Subcutaneous abdominal adipose tissue (tissue), 5 donors: ENCODE results near the gene EXPH5.
A peak's percentile ranks its signal among the peaks of the same experiment; 100 is the strongest.

Source experiments
- H3K27ac ChIP-seq: one replicate; pipeline ENCODE4 v1.7.0; 2013; ENCODE audit warnings: low read depth, mild to moderate bottlenecking, inconsistent platforms, low read length, moderate library complexity
- H3K27me3 ChIP-seq, 5 donors: one replicate each; pipeline ENCODE4 v1.7.0; 2013; ENCODE audit warnings: low read length in 5 of 5, inconsistent platforms in 1 of 5; ENCODE audit not compliant: control insufficient read depth in 5 of 5, insufficient read depth in 4 of 5
- H3K36me3 ChIP-seq, 5 donors: one replicate each; pipeline ENCODE4 v1.7.0; 2013; ENCODE audit warnings: low read length in 5 of 5; ENCODE audit not compliant: control insufficient read depth in 5 of 5, insufficient read depth in 5 of 5
- H3K4me1 ChIP-seq, 5 donors: one replicate each; pipeline ENCODE4 v1.7.0; 2013; ENCODE audit warnings: low read length in 5 of 5, mild to moderate bottlenecking in 3 of 5, moderate library complexity in 1 of 5; ENCODE audit not compliant: control insufficient read depth in 5 of 5, insufficient read depth in 5 of 5
- H3K4me3 ChIP-seq, 5 donors: one replicate each; pipeline ENCODE4 v1.7.0; 2013; ENCODE audit warnings: low read length in 5 of 5, low read depth in 1 of 5
- H3K9ac ChIP-seq, 5 donors: one replicate each; pipeline ENCODE4 v1.7.0; 2013; ENCODE audit warnings: low read length in 5 of 5, mild to moderate bottlenecking in 4 of 5, moderate library complexity in 3 of 5
- H3K9me3 ChIP-seq, 5 donors: one replicate each; pipeline ENCODE4 v1.7.0; 2013; ENCODE audit warnings: low read length in 5 of 5; ENCODE audit not compliant: control insufficient read depth in 5 of 5
- donor health status: healthy.
- donor health status: healthy.
- donor health status: healthy.
- donor health status: healthy.
- donor health status: healthy.

EXPH5 gene

DNA sequence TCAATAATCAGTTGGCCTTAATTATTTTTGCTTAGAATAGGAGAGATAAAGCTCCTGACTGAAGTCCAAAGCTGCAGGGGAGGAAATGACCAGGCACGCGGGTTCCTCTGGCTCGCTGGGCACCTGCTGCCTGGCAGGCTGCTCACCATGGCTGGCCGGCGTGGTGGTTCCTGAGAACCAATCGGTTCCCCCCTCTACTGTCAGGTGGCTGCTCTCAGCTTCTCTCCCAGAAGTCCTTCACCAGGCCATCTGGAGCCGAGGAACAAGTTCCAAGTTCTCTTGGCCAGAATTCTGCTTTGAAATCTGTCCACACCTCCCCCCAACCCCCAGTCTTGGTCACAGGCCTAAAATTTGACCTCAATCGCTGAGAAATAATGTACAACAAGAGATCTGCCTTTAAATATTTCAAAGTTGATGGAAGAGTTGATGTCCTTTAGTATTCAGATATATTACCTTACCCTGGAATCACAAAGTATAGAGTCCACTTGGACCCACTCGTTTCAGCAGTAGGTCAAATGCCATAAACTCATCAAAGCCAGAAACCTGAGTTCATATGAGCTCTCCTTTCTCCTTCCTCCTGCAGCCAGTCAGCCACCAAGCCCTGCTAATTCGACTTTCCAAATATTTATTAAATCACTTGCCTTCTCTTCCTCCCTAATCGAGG lies 25.2 kb downstream of the EXPH5 start:
- peaks cover 0 to 3% (median 0%) of the 10 kb centered on the region in 5 donors for H3K4me1 ChIP-seq
- H3K27ac ChIP-seq, result no peak overlapping the region
- H3K9me3 ChIP-seq, result no peaks in the 10 kb centered on the region
- H3K27me3 ChIP-seq, result no peaks in the 10 kb centered on the region
- no peaks in the 10 kb centered on the region for H3K36me3 ChIP-seq
- H3K9ac ChIP-seq, result no peak overlapping the region
- no peak overlapping the region for H3K4me3 ChIP-seq

DNA sequence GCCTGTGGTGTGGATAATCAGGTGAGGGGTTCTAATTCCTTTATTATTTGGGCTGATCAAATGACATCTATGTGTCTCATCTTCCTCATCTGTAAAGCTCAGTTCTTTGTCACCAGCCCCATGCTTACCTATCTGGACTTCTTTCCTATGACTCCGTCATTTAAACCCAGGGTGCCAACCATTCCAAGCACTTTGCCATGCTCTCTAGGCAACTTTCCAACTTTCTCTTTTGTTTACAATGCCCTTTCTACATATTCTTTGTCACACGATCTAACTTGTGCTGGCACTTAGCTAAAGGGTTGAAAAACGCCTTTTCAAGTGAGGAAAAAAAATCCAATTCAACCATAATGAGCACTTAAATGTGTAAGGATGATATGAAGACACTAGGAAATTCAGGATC lies 27.9 kb downstream of the EXPH5 start:
- Histone ChIP-seq H3K36me3 (no peaks in the 10 kb centered on the region), H3K9me3 (no peaks in the 10 kb centered on the region), H3K9ac (no peak overlapping the region), H3K4me1 (peaks cover 0 to 7% (median 0%) of the 10 kb centered on the region in 5 donors), H3K4me3 (no peak overlapping the region), H3K27ac (no peak overlapping the region), H3K27me3 (no peaks in the 10 kb centered on the region)

DNA sequence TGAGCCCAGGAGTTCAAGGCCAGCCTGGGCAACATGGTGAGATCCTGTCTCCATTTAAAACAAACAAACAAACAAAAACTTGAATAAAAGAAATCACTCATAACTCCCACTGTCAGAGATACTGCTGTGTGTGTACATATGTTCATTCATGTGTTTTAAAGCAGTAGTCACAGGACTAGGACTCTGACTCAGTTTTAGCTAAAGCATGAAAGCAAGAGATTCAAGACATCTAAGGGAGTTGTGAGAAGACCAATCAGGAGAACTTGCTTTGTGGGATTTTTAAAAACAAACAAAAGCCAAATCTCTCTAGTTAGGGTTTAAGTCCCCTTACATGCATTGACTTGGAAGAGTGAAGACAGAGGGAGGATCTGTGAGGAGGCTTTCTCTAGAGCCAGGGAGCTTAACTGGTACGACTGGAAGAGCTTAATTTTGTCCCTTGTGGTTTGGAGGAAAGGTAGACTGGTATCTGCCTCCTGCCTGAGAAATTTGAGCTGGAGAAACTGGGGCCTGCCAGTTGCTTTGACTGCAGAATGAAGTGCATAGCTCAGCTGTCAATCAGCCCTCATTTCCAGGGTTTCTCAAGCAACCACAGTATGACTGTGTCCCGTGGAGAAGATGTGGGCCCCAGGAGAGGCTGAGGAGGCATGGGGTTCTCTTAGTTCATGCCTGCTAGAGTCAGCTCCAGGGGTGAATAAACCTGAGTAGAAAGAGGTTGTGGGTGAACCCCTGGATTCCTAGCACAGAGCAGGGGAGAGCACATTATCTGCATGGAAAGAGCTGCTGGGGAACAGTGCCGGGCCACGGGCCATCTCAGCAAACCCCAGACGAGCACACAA lies 30.6 kb downstream of the EXPH5 start:
- H3K27me3 ChIP-seq, result no peaks in the 10 kb centered on the region
- no peak overlapping the region for H3K4me3 ChIP-seq
- no peaks in the 10 kb centered on the region for H3K36me3 ChIP-seq
- no peak overlapping the region for H3K9ac ChIP-seq
- no peak overlapping the region for H3K27ac ChIP-seq
- H3K9me3 ChIP-seq, result no peaks in the 10 kb centered on the region
- H3K4me1 ChIP-seq, result peaks cover 0 to 18% (median 10%) of the 10 kb centered on the region in 5 donors

DNA sequence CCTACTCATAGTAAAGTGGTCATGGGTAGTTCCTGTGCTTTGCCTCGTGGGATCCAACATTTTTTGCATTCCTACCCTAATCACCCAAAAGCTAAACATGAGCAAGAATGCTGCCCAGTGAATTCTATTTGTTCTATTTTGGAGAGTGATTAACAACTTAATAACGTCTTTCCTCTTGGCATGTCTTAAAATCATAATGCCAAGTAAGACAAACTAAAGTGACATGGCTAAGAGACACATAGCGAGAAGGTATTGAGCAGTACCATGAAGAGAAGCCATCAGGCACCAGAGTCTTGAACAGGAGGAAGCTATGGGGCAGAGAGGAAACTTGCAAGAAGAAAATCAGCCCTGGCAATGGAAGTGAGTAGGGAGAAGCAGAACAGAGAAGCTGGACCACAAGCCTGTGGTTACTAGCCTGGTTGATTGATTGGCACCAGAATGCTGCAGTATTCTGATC lies 32.0 kb downstream of the EXPH5 start:
- Histone ChIP-seq H3K9me3 (no peaks in the 10 kb centered on the region), H3K4me1 (peaks cover 0 to 18% (median 10%) of the 10 kb centered on the region in 5 donors), H3K36me3 (no peaks in the 10 kb centered on the region), H3K4me3 (no peak overlapping the region), H3K27me3 (no peaks in the 10 kb centered on the region), H3K27ac (no peak overlapping the region), H3K9ac (no peak overlapping the region)

DNA sequence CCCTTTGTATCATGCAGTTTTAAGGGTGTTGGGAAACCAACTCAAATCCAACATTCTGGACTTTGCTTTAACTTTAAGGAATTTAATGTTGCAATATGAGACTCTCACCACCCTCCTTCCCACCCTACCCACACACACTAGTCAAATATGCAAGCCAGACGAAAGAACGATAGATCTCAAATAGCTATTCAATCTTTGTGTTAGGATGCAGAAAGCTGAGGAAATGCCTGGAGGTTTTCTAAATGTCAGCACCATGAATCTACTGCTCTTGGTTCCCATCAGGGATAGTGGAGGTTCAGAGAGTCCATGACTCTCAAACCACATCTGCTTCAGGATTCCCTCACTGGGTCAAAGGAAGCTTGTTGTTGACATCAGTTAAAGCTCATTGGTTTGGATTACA lies 33.7 kb downstream of the EXPH5 start:
- H3K27ac ChIP-seq, result no peak overlapping the region
- no peaks in the 10 kb centered on the region for H3K9me3 ChIP-seq
- no peak overlapping the region for H3K4me3 ChIP-seq
- H3K27me3 ChIP-seq, result no peaks in the 10 kb centered on the region
- H3K9ac ChIP-seq, result no peak overlapping the region
- H3K4me1 ChIP-seq, result peaks cover 0 to 18% (median 10%) of the 10 kb centered on the region in 5 donors
- no peaks in the 10 kb centered on the region for H3K36me3 ChIP-seq

DNA sequence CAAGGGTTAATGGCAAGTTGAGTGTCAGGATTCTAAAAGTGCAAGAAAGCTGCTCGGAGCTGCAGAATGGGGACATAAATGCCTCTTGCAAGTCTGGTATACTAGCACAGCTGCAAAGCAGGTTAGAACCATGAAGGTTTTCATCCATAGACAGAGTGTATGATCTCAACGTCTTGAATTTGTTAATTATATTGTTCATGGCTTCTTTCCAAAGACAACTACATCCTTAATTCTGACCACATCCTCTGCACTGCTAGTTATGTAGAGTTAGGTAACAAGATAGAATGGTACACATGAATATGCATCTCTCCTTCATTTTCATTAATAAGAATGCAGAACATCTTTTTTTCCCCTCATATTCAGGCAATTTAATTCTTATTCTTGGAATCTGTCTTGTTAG lies 34.2 kb downstream of the EXPH5 start:
- Histone ChIP-seq H3K4me3 (no peak overlapping the region), H3K9ac (peak overlapping the region in 1 of 5 donors; percentile 4), H3K36me3 (no peaks in the 10 kb centered on the region), H3K9me3 (no peaks in the 10 kb centered on the region), H3K4me1 (peaks cover 0 to 18% (median 10%) of the 10 kb centered on the region in 5 donors), H3K27ac (no peak overlapping the region), H3K27me3 (no peaks in the 10 kb centered on the region)

DNA sequence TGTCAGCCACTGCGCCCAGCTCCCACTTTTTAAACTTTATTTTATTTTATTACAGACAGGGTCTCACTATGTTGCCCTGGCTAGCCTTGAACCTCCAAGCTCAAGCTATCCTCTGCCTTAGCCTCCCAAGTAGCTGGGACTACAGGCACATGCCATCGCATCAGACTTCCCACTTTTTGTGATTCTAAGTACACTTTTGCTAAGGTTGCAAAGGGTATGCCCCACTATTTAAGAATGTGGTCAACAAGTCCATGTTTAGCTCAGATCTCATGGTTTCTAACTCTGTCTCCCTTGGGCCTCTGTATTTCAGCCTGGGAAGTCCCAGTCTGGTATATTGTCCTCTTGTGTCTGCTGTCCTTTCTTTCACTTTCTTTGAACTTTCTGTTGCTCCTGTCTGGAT lies 35.3 kb downstream of the EXPH5 start:
- no peaks in the 10 kb centered on the region for H3K36me3 ChIP-seq
- no peak overlapping the region for H3K4me3 ChIP-seq
- no peaks in the 10 kb centered on the region for H3K27me3 ChIP-seq
- H3K9me3 ChIP-seq, result no peaks in the 10 kb centered on the region
- peaks cover 0 to 18% (median 10%) of the 10 kb centered on the region in 5 donors for H3K4me1 ChIP-seq
- H3K27ac ChIP-seq, result no peak overlapping the region
- H3K9ac ChIP-seq, result no peak overlapping the region

DNA sequence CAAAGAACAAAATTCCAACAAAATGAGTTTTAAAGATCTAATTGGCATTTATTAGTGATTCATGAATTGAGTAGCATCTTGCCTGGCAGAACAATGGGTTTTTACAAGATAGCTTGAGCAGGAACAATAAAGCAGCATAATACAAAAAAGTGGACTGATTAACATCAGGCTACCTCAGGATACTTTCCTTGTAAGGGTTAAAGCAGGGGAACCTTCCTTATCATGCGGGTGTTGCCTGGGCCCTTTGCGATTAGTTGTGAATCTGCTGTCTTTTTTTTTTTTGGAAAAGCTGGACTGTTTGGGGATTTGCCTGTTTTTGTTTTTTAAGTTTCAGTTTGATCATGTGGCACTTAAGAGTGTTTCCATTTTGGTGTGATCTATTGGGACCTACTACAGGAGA lies 37.5 kb downstream of the EXPH5 start:
- Histone ChIP-seq H3K27me3 (no peaks in the 10 kb centered on the region), H3K36me3 (no peaks in the 10 kb centered on the region), H3K27ac (no peak overlapping the region), H3K9me3 (no peaks in the 10 kb centered on the region), H3K9ac (no peak overlapping the region), H3K4me3 (no peak overlapping the region), H3K4me1 (peaks cover 0 to 18% (median 10%) of the 10 kb centered on the region in 5 donors)

DNA sequence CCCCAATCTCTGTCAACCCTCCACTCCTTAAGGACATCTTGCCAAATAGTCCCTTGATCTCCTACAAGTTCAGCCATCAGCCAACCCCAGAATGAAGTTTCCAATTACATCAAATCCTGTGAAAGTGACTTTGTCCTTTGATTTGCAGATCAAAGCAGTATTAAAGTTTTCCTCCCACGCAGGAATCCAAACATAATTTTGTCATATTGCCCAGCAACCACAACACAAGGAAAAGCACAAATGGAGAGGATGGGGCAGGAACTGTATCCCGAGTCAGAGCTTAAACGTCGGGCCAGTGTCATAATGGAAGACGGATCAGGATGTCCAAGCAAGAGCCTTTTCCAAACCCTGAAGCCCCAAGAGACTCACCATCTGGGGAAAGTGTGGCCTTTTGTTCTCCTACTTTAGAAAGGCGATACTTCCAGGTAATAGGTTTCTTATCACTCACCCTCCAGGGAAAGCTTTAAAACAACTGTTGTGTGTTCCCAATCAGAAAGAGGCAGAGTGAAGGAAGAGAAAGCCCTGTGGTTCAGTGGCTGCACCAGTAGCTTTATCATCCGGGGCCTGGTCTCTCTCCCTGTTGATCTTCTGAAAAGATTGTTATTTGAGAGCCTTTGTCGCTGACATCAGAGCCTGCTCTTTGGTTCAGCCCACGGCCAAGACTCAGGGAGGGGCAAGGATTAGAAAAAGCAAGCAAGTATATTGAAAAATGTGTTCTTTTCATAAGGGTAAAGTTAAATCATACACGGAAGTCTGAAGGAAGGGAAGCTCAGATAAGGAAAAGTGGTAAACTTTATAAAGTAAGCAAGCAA lies 41.7 kb downstream of the EXPH5 start:
- Histone ChIP-seq H3K27ac (no peak overlapping the region), H3K4me1 (no peaks in the 10 kb centered on the region), H3K27me3 (no peaks in the 10 kb centered on the region), H3K9me3 (no peaks in the 10 kb centered on the region), H3K4me3 (no peak overlapping the region), H3K36me3 (no peaks in the 10 kb centered on the region), H3K9ac (no peak overlapping the region)
